SK-N-MC (cell line): Measurements from ENCODE around the gene NRAP.

ENCODE experiments used
- DNase-seq: peaks from one replicate; pipeline ENCODE4 v3.0.0-alpha.2; 2011; ENCODE audit warnings: low read depth, low spot score
- H3K27ac ChIP-seq: fragments of 200-600 bp; sonication (generic); 2 replicates; pipeline ENCODE4 v1.5.1; 2016; ENCODE audit warnings: mixed run types
- H3K36me3 ChIP-seq: fragments of 200-600 bp; sonication (generic); 2 replicates; pipeline ENCODE4 v1.6.1; 2017; ENCODE audit warnings: antibody characterized with exemption, low read length, mixed read lengths; ENCODE audit not compliant: insufficient read depth
- H3K4me3 ChIP-seq: fragments of 200-600 bp; sonication (generic); 2 replicates; pipeline ENCODE4 v1.5.1; 2016
- H3K9ac ChIP-seq: fragments of 200-600 bp; sonication (generic); 2 replicates; pipeline ENCODE4 v1.8.0; 2017; ENCODE audit warnings: mixed run types, mixed read lengths; ENCODE audit not compliant: insufficient read length
- H3K9me3 ChIP-seq: fragments of 200-600 bp; sonication (generic); 2 replicates; pipeline ENCODE4 v1.6.1; 2017; ENCODE audit warnings: low read depth, mild to moderate bottlenecking, antibody characterized with exemption, low read length, moderate library complexity, mixed read lengths
- EZH2 ChIP-seq: fragments of 200-600 bp; sonication (generic); IDR thresholded peaks from one replicate; pipeline ENCODE4 v1.6.1; 2017; ENCODE audit warnings: antibody characterized with exemption
- FOXP2 ChIP-seq: optimal IDR thresholded peaks from 2 replicates; pipeline ENCODE3; 2011; ENCODE audit warnings: mild to moderate bottlenecking, moderate library complexity; ENCODE audit not compliant: insufficient read depth; ENCODE audit errors: extremely low read length, control extremely low read depth
- POLR2AphosphoS5 ChIP-seq: IDR thresholded peaks from 2 replicates; pipeline ENCODE4 v1.6.1; 2012; ENCODE audit warnings: mild to moderate bottlenecking, low read depth, low read length, borderline replicate concordance

NRAP gene

GRCh38 chr10:113641702-113642101 lies 22.1 kb downstream of the NRAP start:
- Histone ChIP-seq H3K9me3 (no peaks in the 10 kb centered on the region), H3K9ac (no peak overlapping the region), H3K4me3 (no peak overlapping the region), H3K27ac (no peak overlapping the region), H3K36me3 (no peaks in the 10 kb centered on the region)
- TF ChIP-seq POLR2AphosphoS5: no peak
- TF ChIP-seq EZH2: no peak
- TF ChIP-seq FOXP2: no peak
- DNase-seq: no peak

DNA sequence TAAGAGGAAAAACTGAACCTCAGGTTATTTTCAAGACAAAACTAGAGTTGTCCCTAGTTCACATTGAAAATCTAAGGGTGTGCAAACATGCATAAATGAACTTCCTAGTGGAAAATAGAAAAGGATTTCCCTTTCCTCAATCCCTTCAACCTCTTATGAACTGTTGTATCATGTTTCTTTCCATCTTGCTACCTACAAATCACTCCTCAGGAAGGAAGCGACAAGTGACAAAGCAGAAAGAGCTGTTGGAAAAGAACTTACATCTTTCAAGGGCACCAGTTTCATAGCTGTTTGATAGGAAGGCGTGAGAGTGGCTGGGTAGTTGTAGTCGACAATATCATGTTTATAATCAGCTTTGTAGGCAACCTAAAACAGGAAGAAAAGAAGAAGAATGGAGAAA lies 23.9 kb downstream of the NRAP start:
- Histone ChIP-seq H3K9me3 (no peaks in the 10 kb centered on the region), H3K9ac (no peak overlapping the region), H3K27ac (no peak overlapping the region), H3K36me3 (no peaks in the 10 kb centered on the region), H3K4me3 (no peak overlapping the region)
- no peak for TF ChIP-seq EZH2
- no peak for TF ChIP-seq FOXP2
- TF ChIP-seq POLR2AphosphoS5: no peak
- no peak for DNase-seq

GRCh38 chr10:113631684-113632367 lies 32.0 kb downstream of the NRAP start:
- no peaks in the 10 kb centered on the region for H3K9me3 ChIP-seq
- peak overlapping the region; percentile 33 for H3K4me3 ChIP-seq
- DNase-seq: peak; percentile 28
- TF ChIP-seq POLR2AphosphoS5 (no peak), FOXP2 (no peak), EZH2 (no peak)
- no peak overlapping the region for H3K9ac ChIP-seq
- H3K27ac ChIP-seq: peak overlapping the region; percentile 62; the same call in 1 of the 2 replicates
- no peaks in the 10 kb centered on the region for H3K36me3 ChIP-seq

DNA sequence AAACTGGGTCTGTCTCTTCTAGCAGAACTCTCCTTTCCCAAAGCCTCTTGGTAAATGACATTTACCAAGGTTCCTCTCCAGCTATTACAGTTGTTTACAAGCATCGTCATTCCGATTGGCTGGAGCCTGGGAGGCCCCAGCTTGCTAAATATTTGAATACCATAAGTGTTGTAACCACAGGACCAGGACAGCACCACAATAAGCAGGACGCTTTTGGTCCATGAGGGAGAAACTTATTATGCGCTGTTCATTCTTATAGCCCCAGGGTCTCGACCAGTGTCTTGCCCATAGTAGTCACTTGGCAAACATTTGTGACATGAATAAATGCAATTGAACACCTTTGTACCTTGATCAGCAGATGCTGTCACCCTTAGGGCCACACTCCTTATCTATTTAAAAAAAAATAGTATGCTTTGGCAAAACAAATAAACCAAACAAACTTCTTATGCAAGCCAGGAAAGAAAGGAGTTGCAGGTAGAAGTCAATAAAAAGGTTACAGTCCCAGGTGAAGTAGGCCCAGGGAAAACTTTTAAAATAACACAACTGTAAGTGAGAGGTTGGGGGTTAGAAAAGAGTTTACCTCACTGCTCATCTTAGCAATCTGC lies 32.8 kb downstream of the NRAP start:
- no peak for TF ChIP-seq POLR2AphosphoS5
- TF ChIP-seq EZH2: no peak
- peak overlapping the region; percentile 62; the same call in 1 of the 2 replicates for H3K27ac ChIP-seq
- no peak overlapping the region for H3K9ac ChIP-seq
- no peaks in the 10 kb centered on the region for H3K36me3 ChIP-seq
- no peak overlapping the region for H3K4me3 ChIP-seq
- H3K9me3 ChIP-seq: no peaks in the 10 kb centered on the region
- DNase-seq: no peak

- no peak overlapping the region for H3K9ac ChIP-seq
- TF ChIP-seq EZH2 (no peak), POLR2AphosphoS5 (no peak), FOXP2 (no peak)
- H3K4me3 ChIP-seq: no peak overlapping the region
- no peak overlapping the region for H3K27ac ChIP-seq
- no peaks in the 10 kb centered on the region for H3K36me3 ChIP-seq
- no peaks in the 10 kb centered on the region for H3K9me3 ChIP-seq
- DNase-seq: no peak
Observed at GRCh38 chr10:113628607-113629153, 35.2 kb downstream of the NRAP start.

GRCh38 chr10:113627836-113628235 lies 36.0 kb downstream of the NRAP start:
- DNase-seq: no peak
- TF ChIP-seq EZH2 (no peak), POLR2AphosphoS5 (no peak), FOXP2 (no peak)
- Histone ChIP-seq H3K4me3 (no peak overlapping the region), H3K9ac (no peak overlapping the region), H3K9me3 (no peaks in the 10 kb centered on the region), H3K27ac (no peak overlapping the region), H3K36me3 (no peaks in the 10 kb centered on the region)

DNA sequence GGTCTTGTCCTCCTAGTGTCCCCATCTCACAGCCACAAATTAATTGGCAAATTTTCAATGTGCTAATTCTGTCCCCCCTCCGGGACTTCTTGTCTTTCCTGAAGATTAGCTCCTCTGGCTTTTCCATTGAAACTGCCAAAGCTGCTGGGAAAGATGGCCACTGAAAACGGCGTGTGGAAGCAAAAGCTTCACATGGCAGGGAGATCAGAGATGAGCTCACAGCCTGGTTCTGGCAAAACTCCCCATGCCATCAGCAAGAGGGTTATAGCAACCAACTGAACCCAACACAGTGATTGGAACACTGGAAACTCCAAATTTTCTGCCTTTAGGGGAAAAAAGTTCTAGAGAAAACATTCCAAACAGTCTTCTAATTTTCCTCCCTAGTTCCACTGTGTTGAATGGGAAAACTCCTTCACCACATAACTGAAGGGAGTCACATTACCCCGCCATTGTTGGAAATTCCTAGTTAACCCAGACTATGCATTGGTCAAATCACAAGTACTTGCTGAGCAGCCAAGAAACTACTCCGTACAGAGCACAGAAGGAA lies 37.0 kb downstream of the NRAP start:
- no peaks in the 10 kb centered on the region for H3K36me3 ChIP-seq

DNA sequence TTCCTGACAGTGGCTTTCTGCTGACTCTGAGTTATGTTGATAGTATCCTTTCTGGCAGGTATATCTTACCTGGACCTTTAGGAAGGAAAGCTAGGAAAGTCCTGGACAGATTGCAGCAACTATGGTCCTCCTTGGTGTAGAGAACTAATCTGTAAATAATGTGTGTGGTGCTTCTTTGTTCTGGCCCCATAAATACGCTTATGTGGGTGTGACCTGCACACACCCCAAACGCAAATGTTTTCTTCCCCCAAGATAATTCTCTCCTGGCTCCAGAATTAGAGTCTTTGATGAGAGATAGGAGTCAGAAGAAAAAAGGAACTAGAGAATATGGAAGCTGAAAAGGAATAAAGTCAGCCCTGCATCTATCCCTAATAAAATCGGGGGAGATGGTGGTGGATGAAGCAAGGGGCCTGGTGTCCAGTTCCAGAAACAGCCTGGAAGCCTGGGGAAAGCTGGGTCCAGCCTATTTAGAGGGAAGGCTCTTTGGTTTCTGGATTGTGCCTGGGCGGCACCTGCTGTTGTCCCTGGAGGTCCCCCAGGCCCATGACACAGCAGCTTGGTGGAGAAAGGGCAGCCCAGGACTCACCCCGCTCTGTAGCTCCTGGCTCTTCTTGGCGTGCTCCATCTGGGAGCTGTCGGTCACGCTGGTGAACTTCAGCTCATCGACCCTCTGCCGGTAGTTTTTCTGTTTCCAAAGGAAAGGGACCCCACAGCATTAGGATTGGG lies 38.2 kb downstream of the NRAP start:
- Histone ChIP-seq H3K36me3 (no peaks in the 10 kb centered on the region), H3K9me3 (no peaks in the 10 kb centered on the region), H3K27ac (no peak overlapping the region), H3K4me3 (no peak overlapping the region), H3K9ac (no peak overlapping the region)
- DNase-seq: no peak
- no peak for TF ChIP-seq EZH2
- no peak for TF ChIP-seq POLR2AphosphoS5

More for the DNA sequence above, 37.0 kb downstream of the NRAP start:
- Histone ChIP-seq H3K4me3 (no peak overlapping the region), H3K9ac (no peak overlapping the region), H3K9me3 (no peaks in the 10 kb centered on the region), H3K27ac (no peak overlapping the region)
- DNase-seq: no peak
- TF ChIP-seq EZH2 (no peak), POLR2AphosphoS5 (no peak), FOXP2 (no peak)

DNA sequence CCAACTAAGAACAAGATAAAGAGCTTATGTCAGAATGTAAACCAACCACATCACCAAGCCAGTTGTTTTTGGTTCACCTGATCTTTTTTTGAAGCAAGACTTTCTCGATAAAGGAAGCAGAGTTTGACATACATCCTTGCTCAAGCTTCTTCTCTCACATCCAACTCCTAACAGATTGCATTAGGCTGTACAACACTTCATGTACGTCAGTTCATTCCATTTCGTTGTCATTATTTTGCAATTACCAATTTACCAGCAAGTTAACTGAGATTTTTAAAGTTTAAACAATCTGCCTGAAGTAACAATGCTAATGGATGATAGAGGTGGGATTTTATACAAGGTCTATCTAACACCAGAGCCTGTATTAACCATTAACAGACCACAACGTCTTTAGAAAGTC lies 41.0 kb downstream of the NRAP start:
- TF ChIP-seq EZH2: no peak
- TF ChIP-seq POLR2AphosphoS5: no peak
- TF ChIP-seq FOXP2: no peak
- no peaks in the 10 kb centered on the region for H3K9me3 ChIP-seq

More for the DNA sequence above, 41.0 kb downstream of the NRAP start:
- no peak overlapping the region for H3K9ac ChIP-seq
- DNase-seq: no peak
- H3K36me3 ChIP-seq: no peaks in the 10 kb centered on the region
- H3K4me3 ChIP-seq: no peak overlapping the region
- no peak overlapping the region for H3K27ac ChIP-seq
